H7 (cell line): Measurements from ENCODE around the gene PLEKHA6. TPM values are rescaled to one million over a fixed set of nuclear protein-coding genes. Genes with fewer than 3 reads are reported as not detected.

Experiments used
- total RNA-seq: library from RNA; depleted of rRNA; stranded (reverse); fragments of >200 nt; shearing (Covaris generic); gene quantifications from 2 replicates; pipeline ENCODE4 v1.2.3, GENCODE V29; 2014; rRNA removed

PLEKHA6 gene
- total RNA-seq, 1 experiment from 2014 or later, result 3.0 TPM

Other genes starting within 250 kb of the PLEKHA6 start
- gene ETNK2, start 207.9 kb downstream of the PLEKHA6 start, total RNA-seq, result 44.3 and 57.7 TPM in 2 replicates
- gene REN, start 193.6 kb downstream of the PLEKHA6 start, total RNA-seq, result not detected in 2 replicates
- not detected in 2 replicates for gene KISS1, start 163.4 kb downstream of the PLEKHA6 start, total RNA-seq
- 0.76 and 1.0 TPM in 2 replicates for gene GOLT1A, start 145.9 kb downstream of the PLEKHA6 start, total RNA-seq
- gene PPP1R15B, start 51.9 kb upstream of the PLEKHA6 start, total RNA-seq, result 37.1 and 40.6 TPM in 2 replicates
- 14.7 and 18.1 TPM in 2 replicates for gene PIK3C2B, start 134.9 kb upstream of the PLEKHA6 start, total RNA-seq
- 15.9 and 17.6 TPM in 2 replicates for gene MDM4, start 156.5 kb upstream of the PLEKHA6 start, total RNA-seq